Spleen (tissue), 7 donors: ENCODE results near the gene FHL2.

ENCODE experiments used
- CTCF ChIP-seq, 11 experiments: fragments of 200-600 bp in 7 of 11; fragments of 450-650 bp in 4 of 11; sonication (generic) in 4 of 11; IDR thresholded peaks in 8 of 11; conservative IDR thresholded peaks in 3 of 11; 1 replicate in 7 of 11; 2 replicates in 4 of 11; pipeline versions ENCODE4 v1.4.0 to v1.8.0; 2016 to 2021; ENCODE audit warnings: antibody characterized with exemption in 11 of 11, inconsistent platforms in 4 of 11, mild to moderate bottlenecking in 1 of 11
- POLR2A ChIP-seq, 3 donors: fragments of 450-650 bp; IDR thresholded peaks; one replicate each; pipeline ENCODE4 v1.5.1; 2017; ENCODE audit warnings: antibody characterized with exemption in 3 of 3, mild to moderate bottlenecking in 1 of 3
- POLR2AphosphoS5 ChIP-seq, 3 donors: sonication (generic); formaldehyde crosslinking; IDR thresholded peaks; one replicate each; pipeline ENCODE4 v1.5.1; 2017; ENCODE audit warnings: antibody characterized with exemption in 3 of 3
- donor health status: DM: no; HTN: no; CAD: no; lungs with moderate emphysema.
- donor health status: DM: no; HTN: no; CAD: no.
- donor health status: DM: no; HTN: no; CAD: no.

DNA sequence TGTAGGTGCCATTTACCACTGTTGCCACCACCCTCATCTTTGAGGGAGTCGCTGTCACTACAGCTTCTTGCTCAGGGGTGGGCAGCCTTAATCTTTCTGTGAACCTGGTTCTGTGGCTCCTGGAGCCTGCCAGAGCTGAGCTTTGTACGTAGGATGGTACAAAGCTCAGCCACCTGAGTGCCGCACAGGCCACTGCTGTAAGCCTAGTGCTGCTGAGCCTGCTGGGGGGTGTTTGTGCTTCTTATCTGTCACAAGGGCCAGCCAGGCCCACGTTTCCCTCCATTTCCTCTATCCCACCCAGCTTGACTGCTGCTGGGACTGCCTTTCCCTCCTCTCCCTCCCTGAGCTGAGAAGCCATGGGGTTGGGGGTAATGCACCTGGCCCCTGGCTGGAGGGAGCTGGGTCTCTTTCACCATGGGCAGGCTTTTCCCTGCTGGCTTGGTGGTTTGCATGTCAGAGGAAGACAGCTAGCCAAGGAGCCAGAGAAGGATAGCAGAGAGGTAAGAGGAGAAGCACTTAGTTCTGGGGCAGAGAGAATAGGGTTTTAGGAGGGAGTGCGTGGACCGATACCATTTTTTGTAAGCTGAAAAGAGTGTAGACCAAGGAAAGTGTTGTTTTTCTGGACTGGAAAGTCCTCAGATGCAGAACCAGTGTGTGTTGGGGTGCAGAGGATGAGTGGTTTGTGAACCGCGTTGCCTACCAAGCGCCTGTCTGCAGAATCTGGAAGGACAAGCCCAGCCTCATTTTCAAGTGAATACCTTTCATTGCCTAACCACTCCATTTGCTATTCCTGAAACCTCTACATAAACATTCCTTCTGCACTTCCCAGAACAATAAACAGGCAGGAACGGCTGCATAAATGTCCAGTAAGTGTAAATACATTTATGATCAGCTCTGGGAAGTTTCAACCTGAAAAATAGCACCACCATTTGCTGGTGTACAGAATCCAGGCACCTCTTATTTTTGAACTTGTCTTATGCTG, 45.1 kb upstream of the FHL2 start:
- TF ChIP-seq CTCF (IDR thresholded peaks at IDR 0.05 in 8 of 11, conservative IDR thresholded peaks at IDR 0.05 in 3 of 11) (no peak), POLR2A (IDR thresholded peaks at IDR 0.05) (no peak), POLR2AphosphoS5 (IDR thresholded peaks at IDR 0.05) (no peak)
